A673 (cell line): ENCODE data around the gene CEP89. TPM values are rescaled to one million over a fixed set of nuclear protein-coding genes. Genes with fewer than 3 reads are reported as not detected.

Experiments
- BruUV-seq: library from RNA; stranded (reverse); fragments of 400-500 nt; replicated peaks from 2 replicates; lab custom pipeline; 2021; lab: Mats Ljungman, UMichigan
- CTCF ChIA-PET: fragments of 300-600 bp; sonication (Branson Sonifier 250); formaldehyde crosslinking; loops from one replicate; lab custom pipeline; 2022; ENCODE audit warnings: antibody characterized with exemption; lab: Charles Lee
- POLR2A ChIA-PET: fragments of 300-600 bp; sonication (Branson Sonifier 250); formaldehyde crosslinking; loops from one replicate; lab custom pipeline; 2022; ENCODE audit warnings: antibody characterized with exemption; ENCODE audit not compliant: low non-redundant PET; lab: Charles Lee
- DNase-seq: peaks from one replicate; pipeline ENCODE4 v3.0.0-alpha.2; 2015; ENCODE audit warnings: low spot score
- H3K27ac ChIP-seq: fragments of 200-600 bp; sonication (generic); 2 replicates; pipeline ENCODE4 v1.5.1; 2016; ENCODE audit warnings: mixed run types, low read depth, mild to moderate bottlenecking, mixed read lengths, antibody characterized with exemption, low read length; ENCODE audit not compliant: poor library complexity, severe bottlenecking
- H3K27me3 ChIP-seq: fragments of 200-600 bp; sonication (generic); replicated peaks from 2 replicates; pipeline ENCODE4 v1.6.1; 2017; ENCODE audit warnings: mixed run types, low read depth, mild to moderate bottlenecking, mixed read lengths, antibody characterized with exemption, low read length; ENCODE audit not compliant: insufficient read depth, poor library complexity
- H3K36me3 ChIP-seq: fragments of 200-600 bp; sonication (generic); 2 replicates; pipeline ENCODE4 v1.6.1; 2016; ENCODE audit warnings: mixed run types, mild to moderate bottlenecking, mixed read lengths, antibody characterized with exemption, low read length; ENCODE audit not compliant: insufficient read depth, poor library complexity, severe bottlenecking
- H3K4me1 ChIP-seq: fragments of 200-600 bp; sonication (generic); 2 replicates; pipeline ENCODE4 v1.6.1; 2017; ENCODE audit warnings: mixed run types, mild to moderate bottlenecking, mixed read lengths, antibody characterized with exemption, low read length; ENCODE audit not compliant: insufficient read depth, poor library complexity, severe bottlenecking
- H3K4me3 ChIP-seq: fragments of 200-600 bp; sonication (generic); 2 replicates; pipeline ENCODE4 v1.5.1; 2016; ENCODE audit warnings: low read depth, mixed run types, mild to moderate bottlenecking, mixed read lengths, low read length; ENCODE audit not compliant: poor library complexity, severe bottlenecking
- H3K9me3 ChIP-seq: fragments of 200-600 bp; sonication (generic); 2 replicates; pipeline ENCODE4 v1.6.1; 2016; ENCODE audit warnings: mixed run types, low read depth, mild to moderate bottlenecking, mixed read lengths, antibody characterized with exemption, low read length; ENCODE audit not compliant: poor library complexity, severe bottlenecking
- EZH2 ChIP-seq: fragments of 200-600 bp; sonication (generic); IDR thresholded peaks from 2 replicates; pipeline ENCODE4 v1.6.1; 2017; ENCODE audit warnings: borderline replicate concordance, low read depth, mild to moderate bottlenecking, mixed read lengths, antibody characterized with exemption, low read length; ENCODE audit not compliant: poor library complexity, severe bottlenecking
- intact Hi-C: fragments of 100-400 bp; cut with micrococcal nuclease; formaldehyde crosslinking; loops from one replicate; pipeline ENCODE4 v1.10.0; 2022; ENCODE audit not compliant: unreplicated experiment
- total RNA-seq: library from RNA; stranded (reverse); gene quantifications from 2 replicates; pipeline ENCODE4 v1.2.3, GENCODE V29; 2021
- TF ChIP-seq, protein P1 (sequence below): fragments of 300-800, 200-600 bp; sonication (generic); conservative IDR thresholded peaks from 2 replicates; pipeline ENCODE4 v1.5.1; 2017; ENCODE audit warnings: low read depth, mild to moderate bottlenecking, antibody characterized with exemption, low read length, moderate library complexity, mixed read lengths

Gene CEP89
- total RNA-seq, 1 experiment from 2014 or later, result 47.2 TPM

DNA sequence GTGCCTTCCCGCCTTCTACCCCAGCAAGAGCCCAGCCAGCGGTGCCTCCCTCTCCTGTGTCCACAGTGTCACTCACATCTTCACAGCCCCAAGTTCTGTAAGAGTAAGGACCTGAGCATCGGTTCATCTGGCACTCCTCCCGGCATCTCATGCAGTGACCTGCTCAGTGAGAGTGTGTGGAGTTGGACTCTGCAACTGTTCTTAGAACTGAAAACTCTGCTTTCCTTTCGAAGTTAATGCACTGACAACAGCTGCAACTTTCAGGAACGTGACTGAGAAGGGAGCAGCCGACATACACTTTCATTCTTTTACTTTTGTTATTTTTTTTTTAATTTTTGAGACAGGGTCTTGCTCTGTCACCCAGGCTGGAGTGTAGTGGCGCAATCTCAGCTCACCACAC is 41.2 kb downstream of the CEP89 start:
- H3K4me3 ChIP-seq, result no peak overlapping the region
- TF ChIP-seq EZH2, result no peak
- TF ChIP-seq, protein P1, sequence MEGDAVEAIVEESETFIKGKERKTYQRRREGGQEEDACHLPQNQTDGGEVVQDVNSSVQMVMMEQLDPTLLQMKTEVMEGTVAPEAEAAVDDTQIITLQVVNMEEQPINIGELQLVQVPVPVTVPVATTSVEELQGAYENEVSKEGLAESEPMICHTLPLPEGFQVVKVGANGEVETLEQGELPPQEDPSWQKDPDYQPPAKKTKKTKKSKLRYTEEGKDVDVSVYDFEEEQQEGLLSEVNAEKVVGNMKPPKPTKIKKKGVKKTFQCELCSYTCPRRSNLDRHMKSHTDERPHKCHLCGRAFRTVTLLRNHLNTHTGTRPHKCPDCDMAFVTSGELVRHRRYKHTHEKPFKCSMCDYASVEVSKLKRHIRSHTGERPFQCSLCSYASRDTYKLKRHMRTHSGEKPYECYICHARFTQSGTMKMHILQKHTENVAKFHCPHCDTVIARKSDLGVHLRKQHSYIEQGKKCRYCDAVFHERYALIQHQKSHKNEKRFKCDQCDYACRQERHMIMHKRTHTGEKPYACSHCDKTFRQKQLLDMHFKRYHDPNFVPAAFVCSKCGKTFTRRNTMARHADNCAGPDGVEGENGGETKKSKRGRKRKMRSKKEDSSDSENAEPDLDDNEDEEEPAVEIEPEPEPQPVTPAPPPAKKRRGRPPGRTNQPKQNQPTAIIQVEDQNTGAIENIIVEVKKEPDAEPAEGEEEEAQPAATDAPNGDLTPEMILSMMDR, result no peak
- CTCF ChIA-PET, result no interaction called here
- intact Hi-C loops, result no loop called here
- no peak for DNase-seq
- no peaks in the 10 kb centered on the region for H3K4me1 ChIP-seq
- H3K27me3 ChIP-seq, result no peaks in the 10 kb centered on the region
- H3K9me3 ChIP-seq, result no peaks in the 10 kb centered on the region
- peaks cover 20% of the 10 kb centered on the region for H3K36me3 ChIP-seq
- no peak overlapping the region for H3K27ac ChIP-seq
- POLR2A ChIA-PET, result no interaction called here
- BruUV-seq, result no TSS peak

- Histone ChIP-seq H3K36me3 (peaks cover 20% of the 10 kb centered on the region), H3K4me3 (no peak overlapping the region), H3K27me3 (no peaks in the 10 kb centered on the region), H3K9me3 (no peaks in the 10 kb centered on the region), H3K4me1 (no peaks in the 10 kb centered on the region), H3K27ac (no peak overlapping the region)
- no TSS peak for BruUV-seq
- TF ChIP-seq, protein P1, result no peak
- no peak for TF ChIP-seq EZH2
- POLR2A ChIA-PET, result no interaction called here
- CTCF ChIA-PET, result no interaction called here
- no peak for DNase-seq
- intact Hi-C loops, result no loop called here
Measured at GRCh38 chr19:32928806-32929205, 43.0 kb downstream of the CEP89 start.

- no peaks in the 10 kb centered on the region for H3K27me3 ChIP-seq
- ChIA-PET POLR2A (no interaction called here), CTCF (no interaction called here)
- no peak overlapping the region for H3K27ac ChIP-seq
- H3K36me3 ChIP-seq, result peaks cover 6% of the 10 kb centered on the region
- H3K9me3 ChIP-seq, result no peaks in the 10 kb centered on the region
- intact Hi-C loops, result no loop called here
- BruUV-seq, result no TSS peak
- TF ChIP-seq EZH2, result no peak
- TF ChIP-seq, protein P1, result no peak
- H3K4me1 ChIP-seq, result no peaks in the 10 kb centered on the region
- no peak for DNase-seq
- H3K4me3 ChIP-seq, result no peak overlapping the region
Measured at GRCh38 chr19:32924200-32924599, 47.6 kb downstream of the CEP89 start.
